ENCODE data around the gene SV2C.
"Not testable (repeated sequence)": the region's sequence is repeated elsewhere in the genome, so short reads cannot be mapped to it uniquely, and the experiment has no call there.

The SV2C gene

DNA sequence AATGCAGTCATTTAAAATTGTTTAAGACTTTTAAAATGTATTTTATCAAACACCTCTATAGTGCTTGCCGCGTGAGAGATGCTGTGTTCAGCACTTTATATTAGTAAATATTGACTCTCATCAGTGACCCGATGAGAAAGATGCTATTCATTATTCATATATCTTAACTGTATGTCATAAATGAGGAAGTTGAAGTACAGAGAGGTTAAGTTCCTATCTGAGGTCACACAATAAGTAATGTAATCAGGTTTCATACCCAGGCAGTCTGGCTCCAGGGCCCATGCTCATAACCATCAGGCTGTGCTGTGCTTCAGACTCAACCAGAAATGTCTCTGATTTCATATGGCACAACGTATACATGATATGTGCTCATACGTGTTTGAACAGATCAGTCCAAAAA lies 119.0 kb downstream of the SV2C start:
- no peak for DNase-seq (ENCODE audit: low spot score)

DNA sequence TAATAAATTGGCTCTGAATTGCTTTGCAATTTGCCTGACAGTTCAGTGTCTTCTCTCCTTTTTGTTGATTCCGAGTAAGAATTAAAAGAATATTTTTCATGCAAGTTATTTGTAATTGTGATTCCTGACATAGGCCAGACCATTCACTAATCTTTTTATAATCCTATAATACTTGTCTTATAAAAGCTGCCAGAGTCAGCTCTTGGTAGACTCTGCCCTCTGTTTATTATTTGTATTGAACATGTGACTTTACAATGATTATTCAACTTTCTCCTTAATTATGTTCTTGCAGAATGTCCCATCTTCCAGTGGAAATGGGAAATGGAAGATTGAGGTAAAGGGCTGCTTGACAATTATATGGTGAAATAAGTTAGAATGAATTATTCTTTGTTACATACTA lies 121.0 kb downstream of the SV2C start:
- no peak for DNase-seq (ENCODE audit: low spot score)

DNA sequence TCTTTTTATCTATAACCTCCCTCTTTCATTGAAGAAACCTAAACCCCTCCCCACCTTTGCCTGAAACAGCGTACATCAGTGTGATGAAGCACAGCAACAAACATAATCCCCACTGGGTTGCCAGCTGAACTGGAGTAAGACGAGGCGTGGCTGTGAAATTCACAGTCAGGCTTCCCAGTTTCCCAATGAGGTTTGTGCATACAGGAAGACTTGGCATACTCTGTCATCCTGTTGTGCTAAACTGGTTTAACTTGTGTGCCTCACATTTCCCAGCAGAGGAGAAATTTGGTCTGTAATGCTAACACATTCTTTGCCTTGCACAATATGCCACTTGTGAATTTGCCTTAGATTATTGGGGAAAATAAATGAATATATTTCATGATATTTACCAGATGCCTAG lies 121.5 kb downstream of the SV2C start:
- DNase-seq (ENCODE audit: low spot score), result no peak

DNA sequence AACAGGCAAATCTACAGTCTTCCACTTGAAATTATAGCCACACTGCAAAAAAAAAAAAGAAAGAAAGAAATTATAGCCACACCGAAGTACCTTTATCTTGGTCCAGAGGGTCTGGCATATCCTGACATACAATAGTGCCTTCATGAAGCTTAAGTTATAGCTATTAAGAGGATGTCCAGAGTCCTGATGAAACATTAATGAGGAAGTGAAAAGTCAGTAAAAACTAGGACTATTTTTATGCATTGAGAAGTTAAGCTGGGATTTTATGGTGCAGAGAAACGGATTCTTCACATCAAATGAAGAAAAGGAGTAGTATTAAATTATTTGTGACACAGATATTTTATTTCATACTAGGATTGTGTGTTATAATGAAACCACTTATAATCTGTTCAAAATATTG lies 123.9 kb downstream of the SV2C start:
- DNase-seq (ENCODE audit: low spot score), result no peak

DNA sequence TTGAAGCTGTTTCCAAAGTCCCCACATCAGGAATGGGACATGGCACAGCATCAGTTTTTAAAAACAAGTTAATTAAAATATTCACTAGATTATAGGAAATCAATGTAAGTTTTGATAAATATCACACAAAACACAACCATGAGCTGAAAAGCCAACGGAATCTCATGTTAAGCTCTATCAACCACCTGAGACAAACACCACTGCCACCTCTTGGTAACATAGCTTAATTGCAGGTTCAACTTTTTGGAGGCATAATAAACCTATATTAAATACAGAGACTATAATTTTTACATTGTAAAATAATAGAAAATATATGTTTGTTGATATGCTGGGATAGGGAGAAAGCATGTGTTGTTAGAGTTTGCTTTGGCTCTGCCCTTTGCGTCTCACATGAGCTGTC lies 126.1 kb downstream of the SV2C start:
- no peak for DNase-seq (ENCODE audit: low spot score)

DNA sequence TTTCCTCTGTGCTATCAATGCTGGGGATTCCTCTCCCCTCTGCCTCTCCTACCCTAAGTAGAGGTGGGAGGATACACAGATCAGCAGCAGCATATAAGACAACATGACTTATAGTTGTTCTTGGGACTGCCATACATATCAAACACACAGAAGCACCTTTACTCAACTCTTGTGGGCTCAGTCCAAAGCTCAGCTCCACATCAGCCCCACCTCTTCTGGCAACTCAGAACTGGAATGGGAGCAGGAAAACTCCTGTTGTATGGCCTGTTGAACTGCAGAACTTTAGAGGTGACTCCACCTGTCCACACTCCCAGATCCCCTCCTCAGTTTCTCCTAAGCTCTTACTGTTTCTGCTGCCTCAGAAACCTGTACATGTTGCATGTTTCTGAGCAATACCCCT lies 127.8 kb downstream of the SV2C start:
- no peak for DNase-seq (ENCODE audit: low spot score)

DNA sequence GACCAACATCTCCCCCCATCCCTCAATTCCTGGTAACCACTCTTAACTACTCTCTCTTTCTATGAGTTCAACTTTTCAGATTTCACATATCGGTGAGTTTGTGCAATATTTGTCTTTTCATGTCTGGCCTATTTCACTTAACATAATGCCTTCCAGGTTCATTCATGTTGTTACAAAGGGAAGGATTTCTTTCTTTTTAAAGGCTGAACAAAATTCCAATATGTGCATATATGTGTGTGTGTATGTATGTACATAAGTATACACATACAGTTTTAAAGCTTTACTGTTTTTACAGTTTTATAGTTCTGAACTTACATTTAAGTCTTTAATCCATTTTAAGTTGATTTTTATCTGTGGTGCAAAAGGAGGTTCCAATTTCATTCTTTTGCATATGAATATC lies 130.7 kb downstream of the SV2C start:
- no peak for DNase-seq (ENCODE audit: low spot score)

DNA sequence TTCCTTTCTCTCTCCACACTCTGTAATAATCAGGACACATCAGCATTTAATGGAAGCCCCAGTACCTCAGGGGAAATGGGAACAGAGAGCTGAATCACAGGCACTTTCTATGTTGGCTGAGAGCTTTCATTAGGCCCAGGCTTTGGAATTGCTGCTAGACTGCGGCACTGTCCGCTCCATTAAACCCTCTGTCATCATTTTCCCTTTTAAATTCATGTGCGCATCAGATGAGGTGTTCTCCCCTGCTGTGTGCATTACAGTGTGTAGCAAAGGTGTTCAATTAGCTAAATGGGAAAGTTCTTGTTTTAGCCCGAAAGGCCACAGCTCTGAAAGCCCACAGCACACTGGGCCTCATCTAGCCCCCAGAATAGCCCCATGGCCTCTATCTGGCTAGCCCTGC lies 133.6 kb downstream of the SV2C start:
- no peak for DNase-seq (ENCODE audit: low spot score)

DNA sequence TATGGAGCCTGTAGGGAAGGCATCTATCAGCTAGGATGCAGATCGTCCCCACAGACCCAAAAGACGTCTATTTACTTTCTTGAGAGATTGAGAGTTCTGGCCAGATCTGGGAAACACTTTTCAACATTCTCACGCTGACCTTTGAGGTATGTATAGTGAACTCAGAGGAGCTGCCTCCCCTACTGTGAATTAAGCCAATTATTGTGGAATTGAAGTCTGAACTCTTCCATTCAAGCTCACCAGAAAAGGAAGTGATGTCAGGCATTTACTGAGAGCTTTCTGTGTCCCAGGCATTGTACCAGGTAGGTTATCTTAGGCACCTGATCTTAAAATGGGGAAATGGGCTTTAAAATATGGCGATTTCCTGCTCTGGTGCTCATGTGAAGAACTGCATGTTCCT lies 136.5 kb downstream of the SV2C start:
- no peak for DNase-seq (ENCODE audit: low spot score)

DNA sequence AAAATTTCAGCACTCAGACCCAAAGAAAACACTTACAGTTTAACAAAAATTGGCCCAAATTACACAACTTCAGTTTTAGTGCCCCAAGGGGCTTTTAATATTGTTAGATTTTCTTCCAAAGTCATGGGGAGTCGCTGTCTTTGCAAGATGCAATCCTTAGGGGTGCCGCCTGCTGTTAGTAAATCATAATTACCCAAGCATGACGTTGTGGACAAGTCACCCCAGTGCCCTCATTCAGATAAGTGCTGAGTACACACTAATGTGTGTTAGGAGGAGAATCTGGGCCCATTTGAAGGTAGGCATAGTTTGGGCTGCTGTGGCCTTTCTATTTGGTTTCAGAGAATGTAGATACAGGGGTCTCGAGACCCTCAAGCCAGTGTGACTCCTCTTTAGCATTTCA lies 138.1 kb downstream of the SV2C start:
- no peak for DNase-seq (ENCODE audit: low spot score)

DNA sequence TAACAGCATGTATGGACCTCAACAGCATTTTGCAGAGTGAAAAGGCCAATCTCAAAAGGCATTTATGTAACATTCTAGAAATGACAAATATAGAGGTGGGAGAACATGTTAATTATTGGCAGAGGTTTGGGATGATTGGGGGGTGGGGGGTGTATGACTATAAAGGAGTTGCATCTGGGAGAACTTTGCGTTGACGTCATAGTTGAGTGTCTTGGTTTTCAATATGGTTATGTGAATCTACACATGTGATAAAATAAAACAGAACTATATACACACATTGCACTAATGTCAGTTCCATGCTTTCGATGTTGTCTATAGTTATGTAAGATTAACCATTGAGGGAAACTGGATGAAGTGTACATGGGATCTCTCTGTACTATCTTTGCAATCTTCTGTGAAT lies 139.1 kb downstream of the SV2C start:
- DNase-seq (ENCODE audit: low spot score), result no peak

DNA sequence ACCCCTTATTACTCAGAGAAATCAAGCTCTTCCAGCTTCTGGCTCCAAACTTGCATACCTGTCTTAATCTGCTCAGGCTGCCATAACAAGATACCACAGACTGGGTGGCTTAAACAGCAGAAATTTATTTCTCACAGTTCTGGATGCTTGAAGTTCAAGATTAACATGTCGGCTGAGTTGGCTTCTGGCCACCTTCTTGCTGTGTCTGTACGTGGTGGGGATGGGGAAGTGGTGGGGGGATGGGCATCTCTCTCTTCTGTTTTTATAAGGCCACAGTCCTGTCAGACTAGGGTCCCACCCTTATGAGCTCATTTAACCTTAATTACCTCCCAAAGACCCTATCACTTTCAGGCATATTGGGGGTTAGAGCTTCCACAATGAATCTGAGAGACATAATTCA lies 140.5 kb downstream of the SV2C start:
- DNase-seq (ENCODE audit: low spot score), result no peak

DNA sequence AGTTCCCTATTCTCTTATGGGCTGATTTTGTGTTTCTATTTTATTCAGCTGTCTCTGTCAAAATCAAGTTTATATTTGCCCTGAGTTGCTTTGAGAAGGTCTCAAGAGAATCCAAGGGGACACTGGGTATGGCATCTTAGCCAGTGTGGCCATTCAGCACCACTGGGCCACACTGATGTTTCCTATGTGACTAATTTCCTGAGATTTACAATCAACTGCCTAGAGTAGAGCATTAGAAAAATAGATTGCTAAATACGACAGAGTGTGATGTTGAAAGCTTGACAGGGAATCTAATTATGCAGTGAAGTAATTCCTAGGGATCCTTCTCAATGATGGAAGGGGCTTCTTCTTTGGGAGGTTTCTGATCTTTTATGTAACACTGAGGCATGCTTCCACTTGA lies 141.7 kb downstream of the SV2C start:
- DNase-seq (ENCODE audit: low spot score), result no peak

DNA sequence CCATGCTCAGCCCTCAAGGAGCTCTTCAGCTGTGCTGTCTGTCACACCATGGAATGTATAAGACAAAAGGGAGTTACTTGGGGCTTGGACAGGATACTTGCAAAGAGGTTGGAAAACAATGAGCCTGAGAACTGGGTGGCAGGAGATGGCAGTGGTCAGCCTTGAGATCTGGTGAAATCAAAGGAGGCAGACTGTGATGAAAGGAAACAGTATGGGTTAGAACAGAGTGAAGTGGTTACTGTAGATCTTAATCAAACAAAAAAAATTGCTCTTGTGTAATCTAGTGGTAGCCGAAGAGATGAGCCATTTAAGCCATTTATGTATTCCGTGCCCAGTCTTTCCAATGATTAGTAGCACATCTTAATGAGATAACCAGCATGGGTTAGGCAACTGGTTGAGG lies 142.2 kb downstream of the SV2C start:
- no peak for DNase-seq (ENCODE audit: low spot score)

DNA sequence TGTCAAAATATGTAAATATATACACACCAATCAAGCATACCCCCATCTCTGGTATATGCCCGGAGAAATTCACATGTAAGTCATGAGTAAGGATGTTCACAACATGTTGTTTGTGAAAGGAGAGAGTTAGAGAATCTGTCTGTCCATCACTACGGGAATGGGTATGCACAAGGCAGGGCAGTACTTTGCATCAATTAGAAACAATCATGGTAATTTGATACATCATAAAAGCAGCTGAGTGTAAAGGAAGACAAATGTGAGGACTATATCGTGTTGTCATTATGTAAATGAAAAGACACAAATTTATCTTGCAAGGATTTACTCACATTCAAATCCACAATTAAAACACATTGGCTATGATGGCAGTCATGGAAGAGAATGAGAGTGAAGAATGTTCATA lies 146.7 kb downstream of the SV2C start:
- DNase-seq (ENCODE audit: low spot score), result no peak

DNA sequence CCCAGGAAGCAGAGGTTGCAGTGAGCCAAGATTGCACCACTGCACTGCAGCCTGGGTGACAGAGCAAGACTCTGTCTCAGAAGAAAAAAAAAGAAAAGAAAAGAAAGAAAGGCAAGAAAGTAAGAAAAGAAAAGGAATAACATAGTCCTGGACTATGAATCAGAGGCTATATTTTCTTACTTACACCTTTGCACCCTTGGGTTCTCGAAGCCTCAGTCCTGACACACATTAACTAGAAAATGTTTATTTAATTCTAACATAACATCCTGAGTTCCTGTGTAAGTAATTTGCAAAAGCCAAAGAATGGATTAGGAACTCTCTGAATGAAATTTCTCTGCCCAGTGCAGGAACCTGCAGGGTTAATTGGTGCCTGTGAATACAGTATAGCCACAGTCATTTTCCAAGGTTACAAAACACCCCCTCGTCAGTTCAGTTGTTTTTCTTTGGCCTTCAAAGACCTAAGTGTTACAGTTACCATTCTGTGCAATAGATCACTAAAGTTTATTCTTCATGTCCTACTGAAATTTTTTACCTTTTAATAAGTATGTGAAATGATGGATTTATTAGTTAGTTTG lies 147.6 kb downstream of the SV2C start:
- DNase-seq (ENCODE audit: low spot score), result no peak

DNA sequence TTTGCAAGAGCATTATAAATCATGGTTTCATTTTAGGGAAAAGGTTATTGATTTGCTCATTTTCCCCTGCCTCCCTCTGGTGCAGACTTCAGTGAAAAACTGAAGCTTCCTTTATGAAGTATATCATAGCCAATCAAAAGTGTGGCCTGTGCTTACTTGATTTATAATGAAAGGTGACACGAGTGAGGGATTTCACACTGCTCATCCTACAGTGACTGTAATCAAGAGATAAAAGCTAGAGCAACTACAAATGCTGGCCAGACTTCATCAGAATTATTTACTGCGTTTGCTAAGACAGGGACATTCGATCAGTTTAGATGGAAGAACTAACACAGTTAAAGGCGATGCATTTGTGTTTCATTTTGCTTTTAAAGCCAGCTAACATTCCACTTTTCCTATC lies 151.5 kb downstream of the SV2C start:
- no peak for DNase-seq (ENCODE audit: low spot score)

DNA sequence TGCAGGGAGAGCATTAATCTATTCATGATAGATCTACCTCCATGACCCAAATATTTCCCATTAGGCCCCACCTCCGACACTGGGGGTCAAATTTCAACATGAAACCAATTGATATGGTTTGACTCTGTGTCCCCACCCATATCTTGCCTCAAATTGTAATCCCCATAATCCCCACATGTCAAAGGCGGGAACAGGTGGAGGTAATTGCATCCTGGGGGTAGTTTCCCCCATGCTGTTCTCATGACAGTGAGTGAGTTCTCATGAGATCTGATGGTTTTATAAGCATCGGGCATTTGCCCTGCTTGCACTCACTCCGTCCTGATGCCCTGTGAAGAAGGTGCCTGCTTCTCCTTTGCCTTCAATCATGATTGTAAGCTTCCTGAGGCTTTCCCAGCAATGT lies 153.5 kb downstream of the SV2C start:
- DNase-seq (ENCODE audit: low spot score), result no peak

DNA sequence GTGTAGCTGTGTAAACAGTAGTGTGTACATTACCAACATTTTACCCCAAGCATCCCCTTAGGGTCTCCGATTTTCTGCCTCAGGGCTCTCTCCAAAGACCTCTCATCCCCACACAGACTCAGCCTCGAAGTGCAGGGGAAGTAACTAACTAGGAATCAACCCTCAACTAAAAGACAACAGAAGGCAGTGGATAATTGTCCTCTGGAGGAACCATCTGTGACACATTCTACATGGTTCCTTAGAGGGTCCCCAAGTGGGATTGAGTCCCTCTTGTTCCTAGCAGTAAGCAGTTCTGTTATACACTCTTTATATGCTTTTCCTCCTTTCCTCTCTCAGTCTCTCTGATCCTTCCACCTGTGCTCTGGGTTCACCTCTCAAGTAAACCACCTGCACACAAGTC lies 157.2 kb downstream of the SV2C start:
- no peak for DNase-seq (ENCODE audit: low spot score)

DNA sequence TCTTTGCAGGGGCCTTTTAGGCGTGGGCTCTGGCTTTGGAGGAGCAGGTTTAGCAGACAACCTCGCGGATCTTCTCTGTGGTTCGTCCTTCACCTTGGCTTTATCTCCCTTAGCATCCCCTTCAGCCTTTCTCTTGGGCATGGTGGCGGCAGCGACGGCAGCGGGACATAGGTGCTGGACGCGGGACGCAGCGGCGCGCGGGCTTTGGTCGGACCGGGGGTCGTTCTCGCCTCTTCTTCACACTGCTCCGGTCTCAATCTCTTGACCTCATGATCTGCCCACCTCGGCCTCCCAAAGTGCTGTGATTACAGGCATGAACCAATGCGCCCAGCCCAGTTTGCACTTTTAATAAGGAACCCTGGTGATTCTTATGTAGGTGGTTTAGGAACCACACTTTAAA lies 159.0 kb downstream of the SV2C start:
- DNase-seq (ENCODE audit: low spot score), result not testable (repeated sequence)

DNA sequence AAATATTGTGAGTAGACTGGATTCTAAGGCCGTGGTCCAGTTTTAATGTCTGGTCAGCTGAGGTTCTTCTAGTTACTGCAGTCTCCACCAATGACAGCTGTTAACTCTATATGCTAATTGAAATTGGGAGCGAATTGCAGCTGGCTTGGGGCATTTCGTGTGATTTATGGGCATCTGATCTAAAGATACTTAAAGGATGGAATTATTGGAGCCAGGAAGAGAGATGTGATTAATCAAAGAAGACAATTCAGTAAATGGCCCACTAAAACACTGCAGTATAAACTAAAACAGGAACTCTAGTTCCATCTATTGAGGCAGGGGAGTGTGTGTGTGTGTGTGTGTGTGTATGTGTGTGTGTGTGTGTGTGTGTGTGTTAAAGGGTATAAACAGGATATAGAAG lies 162.4 kb downstream of the SV2C start:
- DNase-seq (ENCODE audit: low spot score), result no peak

DNA sequence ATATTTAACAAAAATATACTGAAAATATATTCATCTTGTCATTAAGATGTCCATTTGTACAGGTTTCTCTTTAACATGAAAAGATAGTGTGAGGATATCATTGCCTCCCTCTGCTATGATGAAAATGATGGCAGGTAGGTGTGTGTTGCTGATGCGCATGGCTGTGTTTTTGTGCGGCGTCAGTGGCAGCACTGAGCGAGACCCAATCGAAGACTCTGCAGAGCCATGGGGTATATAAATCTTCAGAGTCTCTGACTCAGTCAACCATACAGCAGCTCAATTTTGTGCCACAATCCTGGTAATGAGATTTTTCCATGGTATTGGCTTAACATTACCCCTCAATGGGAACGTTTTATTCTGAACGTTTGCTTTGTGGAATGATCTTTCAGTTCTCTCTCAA lies 166.4 kb downstream of the SV2C start:
- no peak for DNase-seq (ENCODE audit: low spot score)

DNA sequence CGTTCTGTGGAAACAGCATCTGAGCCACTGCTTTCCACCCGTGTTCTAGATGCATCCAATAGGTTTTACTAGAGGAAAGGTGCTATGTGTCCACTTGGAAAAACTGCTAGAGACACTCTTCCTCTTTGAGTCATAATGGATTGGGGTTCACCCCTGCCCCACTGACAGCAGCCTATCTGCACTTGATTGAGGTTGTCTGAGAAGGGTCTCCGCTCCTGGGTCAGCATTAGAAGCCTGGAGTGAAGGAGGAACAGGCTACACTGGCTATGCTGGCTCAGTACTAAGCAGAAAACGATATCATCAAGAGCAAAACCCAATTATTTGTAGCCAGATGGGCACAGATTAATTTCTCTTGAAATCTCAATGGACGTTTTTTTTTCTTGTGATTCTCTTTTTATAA lies 167.3 kb downstream of the SV2C start:
- no peak for DNase-seq (ENCODE audit: low spot score)

DNA sequence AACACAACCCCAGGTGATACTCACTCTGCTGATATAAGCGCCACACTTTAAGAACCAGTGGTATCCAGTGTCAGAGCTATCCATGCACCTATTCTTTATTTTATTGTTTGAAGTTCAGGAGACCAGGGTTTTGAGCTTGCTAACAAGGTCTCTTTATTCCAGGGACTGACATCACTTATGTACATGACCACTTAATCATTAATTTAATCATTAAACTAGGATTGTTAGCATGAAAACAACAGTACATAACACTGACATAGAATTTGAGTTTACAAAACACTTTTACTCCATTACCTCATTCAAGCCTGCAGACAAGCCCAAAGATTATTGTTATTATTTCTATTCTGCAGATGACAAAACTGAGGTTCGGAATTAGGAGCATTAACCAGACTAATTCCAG lies 168.5 kb downstream of the SV2C start:
- DNase-seq (ENCODE audit: low spot score), result no peak

DNA sequence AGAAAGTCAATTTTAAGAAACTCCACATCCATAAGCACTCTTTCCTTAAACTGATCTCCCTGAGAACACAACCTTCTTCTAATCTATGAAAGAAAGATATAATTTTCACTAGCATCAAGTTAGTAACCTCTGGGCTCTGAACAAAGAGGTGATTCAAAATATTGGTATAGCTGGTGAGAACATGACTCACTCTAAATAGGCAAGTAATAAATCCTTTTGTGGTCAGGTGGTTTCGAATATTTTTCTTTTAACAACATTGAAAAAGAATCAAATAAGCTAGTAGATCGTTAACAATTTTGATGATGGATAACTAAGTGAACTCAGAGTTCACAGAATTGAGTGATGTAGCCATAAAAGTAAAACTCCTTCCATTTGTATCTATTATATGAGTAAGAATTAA lies 169.3 kb downstream of the SV2C start:
- DNase-seq (ENCODE audit: low spot score), result no peak
